ENCODE results near the gene MYO3B.
"Not testable (repeated sequence)": the region's sequence is repeated elsewhere in the genome, so short reads cannot be mapped to it uniquely, and the experiment has no call there.

The MYO3B gene

DNA sequence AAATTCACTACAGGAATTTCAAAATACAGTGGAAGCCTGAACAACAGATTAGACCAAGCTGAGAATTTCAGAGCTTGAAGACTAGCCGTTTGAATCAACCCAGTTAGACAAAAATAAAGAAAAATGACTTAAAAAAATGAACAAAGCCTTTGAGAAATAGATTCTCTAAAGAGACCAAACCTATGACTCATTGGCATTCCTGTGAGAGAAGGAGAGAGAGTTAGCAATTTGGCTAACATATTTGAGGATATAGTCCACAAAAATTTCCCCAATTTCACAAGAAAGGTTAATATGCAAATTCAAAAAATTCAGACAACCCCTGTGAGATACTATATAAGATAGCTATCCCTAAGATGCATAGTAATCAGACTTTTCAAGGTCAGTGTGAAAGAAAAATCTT lies 78.0 kb downstream of the MYO3B start:
- DNase-seq (ENCODE audit: insufficient read length, low spot score) (no peak), FAIRE-seq (no peak)
- TF ChIP-seq, protein P1, sequence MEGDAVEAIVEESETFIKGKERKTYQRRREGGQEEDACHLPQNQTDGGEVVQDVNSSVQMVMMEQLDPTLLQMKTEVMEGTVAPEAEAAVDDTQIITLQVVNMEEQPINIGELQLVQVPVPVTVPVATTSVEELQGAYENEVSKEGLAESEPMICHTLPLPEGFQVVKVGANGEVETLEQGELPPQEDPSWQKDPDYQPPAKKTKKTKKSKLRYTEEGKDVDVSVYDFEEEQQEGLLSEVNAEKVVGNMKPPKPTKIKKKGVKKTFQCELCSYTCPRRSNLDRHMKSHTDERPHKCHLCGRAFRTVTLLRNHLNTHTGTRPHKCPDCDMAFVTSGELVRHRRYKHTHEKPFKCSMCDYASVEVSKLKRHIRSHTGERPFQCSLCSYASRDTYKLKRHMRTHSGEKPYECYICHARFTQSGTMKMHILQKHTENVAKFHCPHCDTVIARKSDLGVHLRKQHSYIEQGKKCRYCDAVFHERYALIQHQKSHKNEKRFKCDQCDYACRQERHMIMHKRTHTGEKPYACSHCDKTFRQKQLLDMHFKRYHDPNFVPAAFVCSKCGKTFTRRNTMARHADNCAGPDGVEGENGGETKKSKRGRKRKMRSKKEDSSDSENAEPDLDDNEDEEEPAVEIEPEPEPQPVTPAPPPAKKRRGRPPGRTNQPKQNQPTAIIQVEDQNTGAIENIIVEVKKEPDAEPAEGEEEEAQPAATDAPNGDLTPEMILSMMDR (IDR thresholded peaks at IDR 0.05; ENCODE audit: insufficient read depth, missing control alignments): no peak

DNA sequence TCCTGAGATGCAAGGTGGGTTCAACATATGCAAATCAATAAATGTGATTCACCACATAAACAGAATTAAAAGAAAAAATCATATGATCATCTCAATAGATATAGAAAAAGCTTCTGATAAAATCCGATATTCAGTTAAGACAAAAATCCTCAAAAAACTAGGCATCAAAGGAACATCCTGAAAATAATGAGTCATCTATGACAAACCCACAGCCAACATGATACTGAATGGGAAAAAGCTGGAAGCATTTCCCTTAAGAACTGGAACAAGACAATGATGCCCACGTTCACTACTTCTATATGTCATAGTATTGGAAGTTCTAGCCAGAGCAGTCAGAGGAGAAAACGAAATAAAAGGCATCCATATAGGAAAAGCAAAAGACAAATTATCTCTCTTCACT lies 80.4 kb downstream of the MYO3B start:
- TF ChIP-seq, protein P1 (IDR thresholded peaks at IDR 0.05; ENCODE audit: insufficient read depth, missing control alignments): no peak
- no peak for FAIRE-seq
- DNase-seq (ENCODE audit: insufficient read length, low spot score): no peak

DNA sequence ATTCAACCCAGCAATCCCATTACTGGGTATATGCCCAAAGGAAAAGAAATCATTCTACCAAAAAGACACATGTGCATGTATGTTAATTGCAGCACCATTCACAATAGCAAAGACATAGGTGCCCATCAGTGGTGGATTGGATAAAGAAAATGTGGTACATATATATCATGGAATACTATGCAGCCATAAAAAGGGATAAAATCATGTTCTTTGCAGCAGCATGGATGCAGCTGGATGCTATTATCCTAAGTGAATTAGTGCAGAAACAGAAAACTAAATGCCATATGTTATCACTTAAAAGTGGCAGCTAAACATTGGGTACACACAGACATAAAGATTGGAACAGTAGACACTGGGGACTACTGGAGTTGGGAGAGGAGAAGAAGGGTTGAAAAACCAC lies 82.2 kb downstream of the MYO3B start:
- DNase-seq (ENCODE audit: insufficient read length, low spot score): no peak
- no peak for FAIRE-seq
- TF ChIP-seq, protein P1 (IDR thresholded peaks at IDR 0.05; ENCODE audit: insufficient read depth, missing control alignments): no peak

DNA sequence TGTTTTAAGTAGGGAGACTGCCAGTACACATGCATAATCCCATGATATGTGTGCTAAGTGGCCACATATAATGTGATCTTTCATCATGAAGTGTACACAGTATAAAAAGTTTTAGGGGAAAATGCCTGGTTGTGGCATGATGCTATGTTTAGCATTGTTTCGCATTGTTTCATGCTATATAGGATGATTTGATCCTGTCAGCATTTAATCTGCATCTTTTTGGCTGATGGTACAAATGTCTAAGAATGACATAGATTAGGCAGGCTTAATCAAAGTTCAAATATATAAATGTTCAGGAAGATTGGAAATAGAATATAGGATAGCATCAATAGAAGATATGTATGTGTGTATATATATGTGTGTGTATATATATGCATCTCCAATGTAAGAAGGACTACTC lies 83.6 kb downstream of the MYO3B start:
- TF ChIP-seq, protein P1 (IDR thresholded peaks at IDR 0.05; ENCODE audit: insufficient read depth, missing control alignments): no peak
- FAIRE-seq: no peak
- DNase-seq (ENCODE audit: insufficient read length, low spot score): no peak

DNA sequence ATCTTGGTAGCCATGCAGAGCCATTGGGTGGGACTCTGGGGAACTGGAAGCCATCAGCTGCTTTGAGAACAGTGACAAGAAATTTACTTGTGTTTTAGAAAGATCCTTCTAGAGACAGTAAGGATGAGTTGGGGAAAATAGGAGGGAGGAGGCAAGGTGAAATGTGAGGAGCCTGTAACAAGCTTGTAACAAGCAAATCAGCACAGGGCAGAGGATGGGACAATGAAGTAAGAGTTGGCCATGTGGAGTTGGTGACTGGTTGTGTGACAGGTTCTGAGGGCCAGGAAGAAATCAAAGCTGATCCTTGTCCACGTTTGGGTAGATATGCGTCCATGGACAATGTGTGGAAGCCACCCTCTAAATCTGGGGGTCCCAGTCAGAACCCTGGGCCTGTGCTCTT lies 84.4 kb downstream of the MYO3B start:
- FAIRE-seq (no peak), DNase-seq (ENCODE audit: insufficient read length, low spot score) (no peak)
- TF ChIP-seq, protein P1 (IDR thresholded peaks at IDR 0.05; ENCODE audit: insufficient read depth, missing control alignments): no peak

DNA sequence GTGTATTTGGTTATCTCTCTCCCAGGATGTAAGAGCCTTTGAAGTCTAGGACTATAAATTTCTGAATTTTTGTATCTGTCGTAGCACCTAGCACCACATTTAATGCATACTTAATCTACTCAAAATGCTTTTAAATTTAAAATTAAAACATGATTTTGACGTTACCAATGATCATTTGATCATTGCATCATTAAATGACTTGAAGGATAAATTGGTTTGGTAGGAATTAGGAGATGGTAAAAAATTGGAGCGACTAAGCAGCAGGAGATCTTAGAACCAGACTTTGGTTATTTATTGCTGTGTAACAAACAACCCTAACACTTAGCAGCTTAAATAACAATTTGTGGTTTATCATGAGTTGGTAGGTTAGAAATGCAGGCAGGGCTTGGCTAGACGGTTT lies 84.9 kb downstream of the MYO3B start:
- TF ChIP-seq, protein P1 (IDR thresholded peaks at IDR 0.05; ENCODE audit: insufficient read depth, missing control alignments): no peak
- no peak for FAIRE-seq
- no peak for DNase-seq (ENCODE audit: insufficient read length, low spot score)

DNA sequence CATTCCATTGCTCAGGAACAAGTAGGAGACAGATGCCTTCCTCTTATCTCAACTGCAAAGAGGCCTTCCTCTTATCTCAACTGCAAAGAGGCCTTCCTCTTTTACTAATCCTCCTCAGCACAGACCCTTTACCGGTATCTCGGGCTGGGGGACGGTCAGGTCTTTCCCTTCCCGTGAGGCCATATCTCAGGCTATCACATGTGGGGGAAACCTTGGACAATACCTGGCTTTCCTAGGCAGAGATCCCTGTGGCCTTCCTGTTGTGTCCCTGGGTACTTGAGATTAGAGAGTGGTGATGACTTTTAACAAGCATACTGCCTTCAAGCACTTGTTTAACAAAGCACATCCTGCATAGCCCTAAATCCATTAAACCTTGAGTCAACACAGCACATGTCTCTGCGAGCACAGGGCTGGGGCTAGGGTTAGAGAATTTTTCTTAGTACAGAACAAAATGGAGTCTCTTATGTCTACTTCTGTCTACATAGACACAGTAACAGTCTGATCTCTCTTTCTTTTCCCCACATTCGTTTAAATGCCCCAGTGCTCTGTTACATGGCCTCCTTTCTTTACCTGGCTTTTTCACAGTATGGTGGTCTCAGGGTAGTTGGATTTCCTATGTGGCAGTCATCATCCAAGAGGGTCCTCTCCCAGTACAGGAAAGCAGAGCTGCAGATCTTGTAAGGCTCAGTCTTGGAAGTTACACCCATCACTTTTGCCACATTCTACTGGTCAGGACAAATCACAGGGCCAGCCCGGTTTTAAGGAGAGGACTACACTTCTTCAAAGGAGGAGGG lies 86.0 kb downstream of the MYO3B start:
- not testable (repeated sequence) for FAIRE-seq; DNase-seq (ENCODE audit: insufficient read length, low spot score)

DNA sequence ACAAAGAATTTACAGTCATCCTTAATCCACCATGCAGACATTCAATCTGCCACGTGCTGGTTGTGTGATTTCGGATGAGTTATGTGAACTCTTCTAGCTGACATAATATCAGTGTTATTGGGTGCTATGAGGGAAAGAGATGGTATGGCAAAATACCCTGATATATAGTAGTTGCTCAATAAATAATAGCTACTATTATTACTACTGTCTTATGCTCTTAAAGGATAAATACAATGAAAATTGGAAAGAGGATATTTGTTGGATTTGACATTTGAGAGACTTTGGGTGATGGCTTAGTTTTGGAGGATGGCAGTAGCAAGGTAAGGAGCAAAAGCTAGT lies 86.5 kb downstream of the MYO3B start:
- DNase-seq (ENCODE audit: insufficient read length, low spot score): no peak
- TF ChIP-seq, protein P1 (IDR thresholded peaks at IDR 0.05; ENCODE audit: insufficient read depth, missing control alignments): no peak

More for the DNA sequence above, 86.5 kb downstream of the MYO3B start:
- no peak for FAIRE-seq
